Osteocyte (in vitro differentiated cells): ENCODE measurements around the gene LRRC26. TPM values are rescaled to one million over a fixed set of nuclear protein-coding genes. Genes with fewer than 3 reads are reported as not detected.

Experiments
- DNase-seq: peaks from one replicate; pipeline ENCODE4 v3.0.0; 2021; ENCODE audit warnings: mixed read lengths; ENCODE audit not compliant: unreplicated experiment; ENCODE audit errors: extremely low spot score
- H3K27ac Mint-ChIP-seq: one replicate; pipeline ENCODE4 v1.8.0; 2021; ENCODE audit warnings: mild to moderate bottlenecking, mixed read lengths; ENCODE audit not compliant: unreplicated experiment
- H3K27me3 Mint-ChIP-seq: one replicate; pipeline ENCODE4 v1.8.0; 2021; ENCODE audit warnings: mixed read lengths; ENCODE audit not compliant: unreplicated experiment
- H3K36me3 Mint-ChIP-seq: one replicate; pipeline ENCODE4 v1.8.0; 2021; ENCODE audit warnings: mixed read lengths; ENCODE audit not compliant: unreplicated experiment
- H3K4me1 Mint-ChIP-seq: one replicate; pipeline ENCODE4 v1.8.0; 2021; ENCODE audit warnings: mixed read lengths; ENCODE audit not compliant: unreplicated experiment
- H3K4me3 Mint-ChIP-seq: one replicate; pipeline ENCODE4 v1.8.0; 2021; ENCODE audit warnings: mild to moderate bottlenecking, moderate library complexity, mixed read lengths; ENCODE audit not compliant: unreplicated experiment
- H3K9me3 Mint-ChIP-seq: one replicate; pipeline ENCODE4 v1.8.0; 2021; ENCODE audit warnings: mixed read lengths; ENCODE audit not compliant: unreplicated experiment
- CTCF ChIP-seq: fragments of 200-600 bp; sonication (generic); IDR thresholded peaks from 2 replicates; pipeline ENCODE4 v1.5.0; 2021; ENCODE audit warnings: antibody characterized with exemption, mild to moderate bottlenecking, moderate library complexity
- total RNA-seq: library from RNA; stranded (reverse); gene quantifications from 2 replicates; pipeline ENCODE4 v1.2.1, GENCODE V29; 2021

LRRC26 gene
- total RNA-seq, 1 donor from 2014 or later, result not detected

GRCh38 chr9:137216188-137216965 lies 46.5 kb upstream of the LRRC26 start:
- TF ChIP-seq CTCF, result no peak
- no peak overlapping the region for H3K4me3 Mint-ChIP-seq
- H3K27me3 Mint-ChIP-seq, result no peaks in the 10 kb centered on the region
- no peak for DNase-seq
- H3K27ac Mint-ChIP-seq, result no peak overlapping the region
- H3K9me3 Mint-ChIP-seq, result no peaks in the 10 kb centered on the region
- peaks cover 3% of the 10 kb centered on the region for H3K36me3 Mint-ChIP-seq
- peaks cover 5% of the 10 kb centered on the region for H3K4me1 Mint-ChIP-seq

GRCh38 chr9:137215196-137215986 lies 45.5 kb upstream of the LRRC26 start:
- Mint-ChIP-seq H3K27me3 (no peaks in the 10 kb centered on the region), H3K27ac (no peak overlapping the region), H3K36me3 (peaks cover 3% of the 10 kb centered on the region), H3K9me3 (no peaks in the 10 kb centered on the region), H3K4me3 (no peak overlapping the region), H3K4me1 (peaks cover 5% of the 10 kb centered on the region)
- TF ChIP-seq CTCF, result no peak
- DNase-seq, result no peak

- no peak for TF ChIP-seq CTCF
- no peak overlapping the region for H3K4me3 Mint-ChIP-seq
- no peaks in the 10 kb centered on the region for H3K9me3 Mint-ChIP-seq
- DNase-seq, result no peak
- no peak overlapping the region for H3K27ac Mint-ChIP-seq
- peaks cover 5% of the 10 kb centered on the region for H3K4me1 Mint-ChIP-seq
- H3K27me3 Mint-ChIP-seq, result no peaks in the 10 kb centered on the region
- H3K36me3 Mint-ChIP-seq, result peaks cover 3% of the 10 kb centered on the region
Measured at GRCh38 chr9:137214620-137215019, 44.8 kb upstream of the LRRC26 start.

DNA sequence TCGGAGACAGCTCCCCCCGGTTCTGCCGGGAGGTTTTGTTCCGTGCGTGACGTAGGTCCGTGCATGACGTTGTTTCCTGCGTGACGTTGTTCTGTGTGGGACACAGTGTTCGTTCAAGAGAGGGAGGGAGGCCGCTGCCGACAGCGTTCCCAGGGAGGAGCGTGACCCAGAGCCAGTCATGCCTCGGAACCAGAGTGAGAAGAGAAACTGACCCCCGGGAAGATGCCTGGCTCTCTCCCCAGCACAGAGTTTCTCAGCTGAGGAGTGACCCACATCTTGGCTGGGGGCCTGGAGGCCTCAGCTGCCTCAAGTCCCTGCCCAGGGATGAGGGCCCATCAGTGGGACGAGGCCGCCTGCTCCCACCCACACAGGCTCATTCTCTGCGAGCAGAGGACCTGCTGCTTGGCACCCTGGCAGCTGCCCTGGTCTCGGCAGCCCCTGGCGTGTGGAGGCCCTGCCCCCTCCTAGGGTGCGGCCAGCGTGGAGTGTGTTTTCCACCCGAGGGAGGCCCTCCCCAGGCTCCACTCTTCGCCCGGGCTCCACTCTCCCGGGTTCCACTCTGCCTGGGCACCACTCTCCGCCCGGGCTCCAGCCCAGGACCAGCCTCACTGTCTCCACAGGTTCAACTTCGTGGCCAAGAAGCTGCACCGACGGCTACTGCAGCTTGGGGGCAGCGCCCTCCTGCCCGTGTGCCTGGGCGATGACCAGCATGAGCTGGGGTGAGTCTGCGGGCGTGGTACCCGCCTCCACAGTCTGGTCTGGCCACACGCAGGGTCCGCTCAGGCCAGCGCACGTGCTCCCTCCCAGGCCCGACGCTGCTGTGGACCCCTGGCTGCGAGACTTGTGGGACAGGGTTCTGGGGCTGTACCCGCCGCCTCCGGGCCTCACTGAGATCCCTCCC lies 43.6 kb upstream of the LRRC26 start:
- Mint-ChIP-seq H3K27me3 (no peaks in the 10 kb centered on the region), H3K36me3 (peaks cover 3% of the 10 kb centered on the region), H3K4me3 (no peak overlapping the region), H3K27ac (no peak overlapping the region), H3K4me1 (no peaks in the 10 kb centered on the region), H3K9me3 (no peaks in the 10 kb centered on the region)
- no peak for DNase-seq
- peak; percentile 29 for TF ChIP-seq CTCF
